K562 (cell line): Measurements from ENCODE around the gene CFC1.
"Not testable (repeated sequence)": the region's sequence is repeated elsewhere in the genome, so short reads cannot be mapped to it uniquely, and the experiment has no call there.

Experiments
- CTCF ChIP-seq, 3 experiments: IDR thresholded peaks in 2 of 3; conservative IDR thresholded peaks in 1 of 3; 2 replicates each; pipeline ENCODE4 v1.5.1; 2011 to 2012; ENCODE audit warnings: low read length in 3 of 3, mild to moderate bottlenecking in 3 of 3, control low read depth in 2 of 3, improper control_type of control experiment in 1 of 3, inconsistent platforms in 1 of 3, low read depth in 1 of 3, mixed read lengths in 1 of 3, moderate library complexity in 1 of 3; ENCODE audit not compliant: insufficient read depth in 2 of 3
- HINFP ChIP-seq: fragments of 450-650 bp; conservative IDR thresholded peaks from 2 replicates; pipeline ENCODE4 v1.6.1; 2016; ENCODE audit warnings: missing genetic modification characterization, low read depth, mild to moderate bottlenecking, control low read depth, missing compliant biosample characterization

- TF ChIP-seq CTCF (IDR thresholded peaks at IDR 0.05 in 2 of 3, conservative IDR thresholded peaks at IDR 0.05 in 1 of 3; ENCODE audit: insufficient read depth in 2 of 3, low read depth in 1 of 3, low read length in 3 of 3); HINFP (tag): not testable (repeated sequence)
Measured at GRCh38 chr2:130608276-130609001, 9.1 kb upstream of the CFC1 start.
